Measurements from ENCODE around the gene KIF4A. TPM values are rescaled to one million over a fixed set of nuclear protein-coding genes. Genes with fewer than 3 reads are reported as not detected.

The KIF4A gene, protein sequence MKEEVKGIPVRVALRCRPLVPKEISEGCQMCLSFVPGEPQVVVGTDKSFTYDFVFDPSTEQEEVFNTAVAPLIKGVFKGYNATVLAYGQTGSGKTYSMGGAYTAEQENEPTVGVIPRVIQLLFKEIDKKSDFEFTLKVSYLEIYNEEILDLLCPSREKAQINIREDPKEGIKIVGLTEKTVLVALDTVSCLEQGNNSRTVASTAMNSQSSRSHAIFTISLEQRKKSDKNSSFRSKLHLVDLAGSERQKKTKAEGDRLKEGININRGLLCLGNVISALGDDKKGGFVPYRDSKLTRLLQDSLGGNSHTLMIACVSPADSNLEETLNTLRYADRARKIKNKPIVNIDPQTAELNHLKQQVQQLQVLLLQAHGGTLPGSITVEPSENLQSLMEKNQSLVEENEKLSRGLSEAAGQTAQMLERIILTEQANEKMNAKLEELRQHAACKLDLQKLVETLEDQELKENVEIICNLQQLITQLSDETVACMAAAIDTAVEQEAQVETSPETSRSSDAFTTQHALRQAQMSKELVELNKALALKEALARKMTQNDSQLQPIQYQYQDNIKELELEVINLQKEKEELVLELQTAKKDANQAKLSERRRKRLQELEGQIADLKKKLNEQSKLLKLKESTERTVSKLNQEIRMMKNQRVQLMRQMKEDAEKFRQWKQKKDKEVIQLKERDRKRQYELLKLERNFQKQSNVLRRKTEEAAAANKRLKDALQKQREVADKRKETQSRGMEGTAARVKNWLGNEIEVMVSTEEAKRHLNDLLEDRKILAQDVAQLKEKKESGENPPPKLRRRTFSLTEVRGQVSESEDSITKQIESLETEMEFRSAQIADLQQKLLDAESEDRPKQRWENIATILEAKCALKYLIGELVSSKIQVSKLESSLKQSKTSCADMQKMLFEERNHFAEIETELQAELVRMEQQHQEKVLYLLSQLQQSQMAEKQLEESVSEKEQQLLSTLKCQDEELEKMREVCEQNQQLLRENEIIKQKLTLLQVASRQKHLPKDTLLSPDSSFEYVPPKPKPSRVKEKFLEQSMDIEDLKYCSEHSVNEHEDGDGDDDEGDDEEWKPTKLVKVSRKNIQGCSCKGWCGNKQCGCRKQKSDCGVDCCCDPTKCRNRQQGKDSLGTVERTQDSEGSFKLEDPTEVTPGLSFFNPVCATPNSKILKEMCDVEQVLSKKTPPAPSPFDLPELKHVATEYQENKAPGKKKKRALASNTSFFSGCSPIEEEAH
- total RNA-seq (2022; extraction: Qiagen RNA extraction; ENCODE audit: low read depth): 24.2 to 29.0 TPM (median 27.9 TPM) in 5 replicates

DNA sequence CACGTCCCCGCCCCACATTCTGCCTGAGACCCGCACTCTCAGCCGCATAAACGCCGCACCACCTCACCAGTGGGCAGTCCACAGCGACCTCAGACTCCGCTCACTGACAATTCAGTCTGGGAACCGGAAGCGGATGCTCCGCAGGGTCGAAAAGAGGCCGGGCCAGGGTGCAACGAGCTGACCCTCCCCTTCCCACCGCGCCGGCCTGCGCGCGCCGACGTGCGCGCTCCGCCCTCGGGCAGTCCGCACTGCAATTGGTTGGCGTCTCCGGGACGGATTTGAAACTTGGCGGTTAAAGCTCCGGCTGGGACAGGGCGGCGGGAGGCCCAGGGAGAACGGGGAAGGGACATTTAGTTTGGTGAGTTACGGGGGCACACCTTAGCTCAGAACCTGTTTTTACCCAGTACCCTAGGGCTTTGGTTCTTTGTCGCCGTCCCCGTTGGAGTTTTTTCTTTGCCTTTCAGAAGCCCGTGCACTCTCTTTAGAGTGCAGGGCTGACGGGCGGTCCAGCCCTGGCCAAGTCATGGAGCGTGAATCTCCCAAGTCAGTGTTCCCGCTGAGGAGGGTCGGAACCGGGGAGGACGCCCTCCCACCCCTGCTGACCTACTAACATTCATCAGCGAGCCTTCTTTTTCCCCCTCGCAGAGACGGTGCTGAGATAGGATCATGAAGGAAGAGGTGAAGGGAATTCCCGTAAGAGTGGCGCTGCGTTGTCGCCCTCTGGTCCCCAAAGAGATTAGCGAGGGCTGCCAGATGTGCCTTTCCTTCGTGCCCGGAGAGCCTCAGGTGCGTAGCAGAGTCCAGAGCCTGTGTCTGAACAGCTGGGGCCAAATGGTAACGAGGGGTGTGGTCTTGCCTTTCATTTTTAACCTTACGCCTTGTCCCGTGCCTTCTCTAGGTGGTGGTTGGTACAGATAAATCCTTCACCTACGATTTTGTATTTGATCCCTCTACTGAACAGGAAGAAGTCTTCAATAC lies at the start of gene KIF4A, which contains the start of gene PDZD11:
Gene KIF4A, plus strand, starts transcription at position 312 of the 978 bp plus-strand sequence. Its CDS starts 355 bp downstream, at position 667.
Gene PDZD11, minus strand, starts transcription at position 135 of the 978 bp plus-strand sequence. CDS start 586 bp downstream, outside the sequence.

DNA sequence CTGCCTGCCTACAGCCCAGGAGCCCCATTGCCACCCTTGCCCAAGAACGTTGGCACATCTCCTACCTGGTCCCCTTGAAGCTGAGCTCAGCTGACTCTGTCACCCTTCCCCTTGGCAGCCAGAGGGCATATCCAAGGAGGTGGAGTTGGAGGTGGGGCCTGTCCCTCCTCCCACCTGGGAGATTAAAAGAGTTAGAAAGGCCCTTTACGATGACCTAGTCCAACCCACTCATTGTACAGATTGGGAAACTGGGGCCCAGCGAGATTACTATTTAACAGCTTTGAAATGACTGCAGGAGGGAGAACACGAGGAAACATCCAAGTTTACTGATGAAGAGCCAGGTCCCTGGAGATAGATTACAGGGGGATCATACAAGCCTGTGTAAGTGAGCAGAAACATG lies 29.8 kb upstream of the KIF4A start, which contains the start of gene P2RY4:
Gene P2RY4, minus strand, starts transcription at position 101 of the 400 bp plus-strand sequence. CDS start 580 bp downstream, outside the sequence.

DNA sequence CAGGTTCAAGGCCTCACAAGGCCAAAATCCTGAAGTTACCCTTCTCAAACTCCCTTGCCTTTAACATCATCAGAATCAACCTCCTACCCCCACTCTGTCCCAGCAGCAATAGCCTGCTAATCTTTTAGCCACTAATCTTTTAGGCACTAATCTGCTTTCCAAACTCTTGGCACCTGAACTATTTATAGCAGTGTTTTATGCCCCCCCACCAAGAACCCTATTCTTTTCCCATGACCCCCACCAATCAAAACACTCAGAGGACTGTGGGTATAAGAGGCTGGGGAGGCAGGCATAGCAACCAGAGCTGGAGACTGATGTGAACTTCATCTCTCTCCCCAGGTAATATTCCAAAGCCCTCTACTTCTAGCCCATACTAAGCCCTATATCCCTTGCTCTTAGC lies 21.9 kb upstream of the KIF4A start, which contains the start of gene ARR3:
Gene ARR3, plus strand, starts transcription at position 301 of the 400 bp plus-strand sequence. CDS start 1,052 bp downstream, outside the sequence.

DNA sequence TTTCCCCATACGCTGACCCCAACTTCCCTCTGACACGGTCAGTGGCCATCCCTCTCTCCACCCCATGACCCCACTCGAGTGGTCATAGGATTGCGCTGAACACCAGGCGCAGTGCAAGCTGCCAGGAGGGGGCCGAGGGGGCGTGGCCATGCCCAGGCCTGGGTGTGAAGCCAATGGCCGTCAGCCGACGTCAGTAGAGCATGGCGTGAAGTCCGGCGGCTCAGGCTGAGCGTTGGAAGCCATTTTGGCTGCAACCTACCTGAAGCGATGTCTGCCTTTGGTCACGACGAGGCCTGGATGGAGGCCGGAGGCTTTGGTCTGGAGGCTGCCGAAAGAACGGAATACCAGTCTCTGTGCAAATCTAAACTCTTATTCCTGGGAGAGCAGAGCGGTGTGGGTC lies 8.0 kb upstream of the KIF4A start, which contains the start of gene RAB41:
Gene RAB41, plus strand, starts transcription at position 222 of the 400 bp plus-strand sequence. Its CDS starts 46 bp downstream, at position 268.

DNA sequence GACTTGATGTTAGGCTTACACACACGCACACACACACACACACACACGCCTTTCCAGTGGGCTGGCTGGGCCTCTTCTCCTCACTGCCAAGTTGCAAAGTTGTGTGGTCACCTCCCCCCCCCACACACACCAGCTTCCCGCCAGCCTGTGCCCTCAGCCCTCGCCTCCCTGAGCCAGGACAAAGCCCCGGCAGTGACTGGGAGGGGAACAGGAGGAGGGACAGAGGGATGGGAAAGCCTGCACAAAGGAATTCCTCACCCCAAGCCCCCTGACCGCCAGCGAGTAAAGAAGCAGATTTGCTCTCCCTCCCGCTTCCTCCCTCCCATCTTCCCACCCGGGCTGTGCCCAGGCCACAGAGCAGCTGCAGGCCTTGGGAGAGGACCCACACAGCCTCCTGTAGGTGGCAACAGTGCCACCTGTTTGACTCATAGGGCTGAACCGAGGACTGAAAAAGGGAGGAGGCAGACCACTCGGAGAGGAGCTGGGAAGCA lies 133.0 kb downstream of the KIF4A start, which contains the start of gene GDPD2:
Gene GDPD2, plus strand, starts transcription at position 464 of the 491 bp plus-strand sequence. CDS start 1,671 bp downstream, outside the sequence.

DNA sequence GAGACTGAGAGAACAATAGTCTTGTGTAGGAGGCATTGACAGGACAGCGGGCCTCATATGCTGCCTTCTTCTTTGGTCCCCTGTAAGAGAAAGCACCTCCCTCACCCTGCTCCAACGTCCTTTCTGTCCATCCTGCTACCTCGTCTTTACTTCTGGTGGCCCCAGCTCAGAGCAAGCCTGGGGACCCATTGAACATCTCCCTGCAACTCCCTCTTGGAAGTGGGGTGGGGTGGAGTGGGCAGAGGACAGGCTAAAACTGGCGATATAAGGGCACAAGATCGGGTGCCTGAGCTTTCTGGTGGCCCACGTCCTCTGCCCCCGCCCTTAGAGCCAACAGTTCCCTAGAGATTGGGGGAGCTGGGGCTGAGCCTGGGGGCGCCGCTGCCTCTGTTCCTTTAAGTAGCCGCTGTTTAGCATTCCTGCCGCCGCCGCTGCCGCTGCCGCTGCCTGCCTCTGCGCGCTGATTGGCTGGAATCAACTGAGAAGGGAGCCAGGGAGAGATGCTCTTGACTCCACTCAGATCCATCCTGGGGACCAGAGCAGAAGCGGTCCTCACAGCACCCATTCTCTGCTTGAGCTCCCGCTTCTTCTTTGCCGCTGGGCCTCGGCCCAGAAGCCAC lies 154.5 kb downstream of the KIF4A start, which contains the start of gene DLG3:
Gene DLG3, plus strand, starts transcription at position 510 of the 620 bp plus-strand sequence. CDS start 367 bp downstream, outside the sequence.

Other genes with a start within 250 kb of the KIF4A start
- gene AWAT2, start 240.2 kb upstream of the KIF4A start, total RNA-seq (2022; extraction: Qiagen RNA extraction; ENCODE audit: low read depth): not detected in 5 replicates
- gene OTUD6A, start 227.6 kb upstream of the KIF4A start, total RNA-seq (2022; extraction: Qiagen RNA extraction; ENCODE audit: low read depth): not detected in 5 replicates
- 57.5 to 71.2 TPM (median 66.6 TPM) in 5 replicates for gene IGBP1, start 156.7 kb upstream of the KIF4A start, total RNA-seq (2022; extraction: Qiagen RNA extraction; ENCODE audit: low read depth)
- gene DGAT2L6, start 112.6 kb upstream of the KIF4A start, total RNA-seq (2022; extraction: Qiagen RNA extraction; ENCODE audit: low read depth): not detected in 5 replicates
- not detected in 5 replicates for gene AWAT1, start 55.4 kb upstream of the KIF4A start, total RNA-seq (2022; extraction: Qiagen RNA extraction; ENCODE audit: low read depth)
- gene P2RY4, start 29.9 kb upstream of the KIF4A start, total RNA-seq (2022; extraction: Qiagen RNA extraction; ENCODE audit: low read depth): 0.06 TPM in 1 of 5 replicates, not detected in the others
- not detected in 5 replicates for gene ARR3, start 21.8 kb upstream of the KIF4A start, total RNA-seq (2022; extraction: Qiagen RNA extraction; ENCODE audit: low read depth)
- not detected in 5 replicates for gene RAB41, start 7.9 kb upstream of the KIF4A start, total RNA-seq (2022; extraction: Qiagen RNA extraction; ENCODE audit: low read depth)
- 86.7 to 102 TPM (median 88.6 TPM) in 5 replicates for gene PDZD11, start 177 bp upstream of the KIF4A start, total RNA-seq (2022; extraction: Qiagen RNA extraction; ENCODE audit: low read depth)
- gene GDPD2, start 133.2 kb downstream of the KIF4A start, total RNA-seq (2022; extraction: Qiagen RNA extraction; ENCODE audit: low read depth): 0.06 TPM in 1 of 5 replicates, not detected in the others
- gene DLG3, start 154.7 kb downstream of the KIF4A start, total RNA-seq (2022; extraction: Qiagen RNA extraction; ENCODE audit: low read depth): 2.9 to 5.0 TPM (median 3.1 TPM) in 5 replicates

Data from A549 treated with RU486 at 1 μM for 4 hours (cell line).